Loucy (cell line): ENCODE results near the gene ZC3H18.

Source experiments
- CTCF ChIP-seq: fragments of 200-600 bp; sonication (generic); conservative IDR thresholded peaks from 2 replicates; pipeline ENCODE4 v1.5.1; 2014; ENCODE audit warnings: mild to moderate bottlenecking, antibody characterized with exemption, low read length
- EZH2phosphoT487 ChIP-seq: fragments of 200-600 bp; IDR thresholded peaks from 2 replicates; pipeline ENCODE4 v1.6.1; 2018; ENCODE audit warnings: antibody characterized with exemption, mild to moderate bottlenecking, moderate library complexity, borderline replicate concordance

GRCh38 chr16:88649195-88649923 is 79.2 kb downstream of the ZC3H18 start:
- TF ChIP-seq CTCF, result no peak
- no peak for TF ChIP-seq EZH2phosphoT487
